SK-N-SH (cell line): ENCODE data around the gene ERN1. TPM values are rescaled to one million over a fixed set of nuclear protein-coding genes. Genes with fewer than 3 reads are reported as not detected.

Experiments
- CTCF ChIA-PET: fragments of 300-600, 350-600 bp; formaldehyde crosslinking; extraction: SDS; loops from one replicate; lab custom pipeline; 2021; lab: Yijun Ruan, JAX
- POLR2A ChIA-PET: fragments of 350-600 bp; sonication (Branson Sonifier 250); formaldehyde crosslinking; extraction: SDS; loops from one replicate; lab custom pipeline; 2020; ENCODE audit warnings: antibody characterized with exemption, inconsistent platforms; lab: Yijun Ruan, JAX
- DNase-seq: peaks from one replicate; pipeline ENCODE4 v3.0.0; 2012
- H2AFZ ChIP-seq: fragments of 200-600 bp; sonication (generic); 2 replicates; pipeline ENCODE4 v1.8.1; 2016; ENCODE audit warnings: antibody characterized with exemption, mild to moderate bottlenecking, low read depth
- H3F3A ChIP-seq: fragments of 200-600 bp; sonication (generic); replicated peaks from 2 replicates; pipeline ENCODE3; 2016; ENCODE audit warnings: antibody characterized with exemption, mild to moderate bottlenecking; ENCODE audit not compliant: insufficient read depth
- H3K27ac ChIP-seq, 2 experiments: fragments of 200-500 bp in 1 of 2; fragments of 200-600 bp in 1 of 2; sonication (Bioruptor generic) in 1 of 2; sonication (generic), shearing (Covaris generic) in 1 of 2; 2 replicates each; pipeline versions ENCODE4 v1.5.1 to v1.6.1; 2014 to 2016; ENCODE audit warnings: low read depth in 2 of 2, inconsistent platforms in 1 of 2, low read length in 1 of 2, mild to moderate bottlenecking in 1 of 2, mixed read lengths in 1 of 2
- H3K27me3 ChIP-seq: fragments of 200-600 bp; sonication (generic), shearing (Covaris generic); 2 replicates; pipeline ENCODE4 v1.6.1; 2016; ENCODE audit warnings: mixed run types; ENCODE audit not compliant: insufficient read depth
- H3K36me3 ChIP-seq, 2 experiments: fragments of 200-500 bp in 1 of 2; fragments of 200-600 bp in 1 of 2; sonication (Bioruptor generic) in 1 of 2; sonication (generic) in 1 of 2; replicated peaks in 1 of 2; 2 replicates each; pipeline versions ENCODE3 to v1.5.1; 2014 to 2016; ENCODE audit warnings: low read length in 1 of 2, mild to moderate bottlenecking in 1 of 2; ENCODE audit not compliant: insufficient read depth in 2 of 2, control insufficient read depth in 1 of 2
- H3K4me1 ChIP-seq, 2 experiments: fragments of 200-500 bp in 1 of 2; fragments of 200-600 bp in 1 of 2; sonication (Bioruptor generic) in 1 of 2; sonication (generic), shearing (Covaris generic) in 1 of 2; 2 replicates each; pipeline versions ENCODE4 v1.5.1 to v1.6.1; 2014 to 2016; ENCODE audit warnings: low read depth in 1 of 2, low read length in 1 of 2, mixed run types in 1 of 2; ENCODE audit not compliant: insufficient read depth in 2 of 2, control insufficient read depth in 1 of 2
- H3K4me2 ChIP-seq: fragments of 200-600 bp; sonication (generic), shearing (Covaris generic); 2 replicates; pipeline ENCODE4 v1.6.1; 2017; ENCODE audit warnings: mixed run types
- H3K4me3 ChIP-seq, 2 experiments: fragments of 200-500 bp in 1 of 2; fragments of 200-600 bp in 1 of 2; sonication (Bioruptor generic) in 1 of 2; sonication (generic), shearing (Covaris generic) in 1 of 2; 2 replicates each; pipeline versions ENCODE4 v1.5.1 to v1.8.1; 2014 to 2016; ENCODE audit warnings: low read depth in 2 of 2, inconsistent platforms in 1 of 2, low read length in 1 of 2, mild to moderate bottlenecking in 1 of 2, mixed read lengths in 1 of 2, moderate library complexity in 1 of 2
- H3K79me2 ChIP-seq: fragments of 200-600 bp; sonication (generic); 2 replicates; pipeline ENCODE4 v1.8.1; 2017; ENCODE audit warnings: mild to moderate bottlenecking; ENCODE audit not compliant: insufficient read depth
- H3K9ac ChIP-seq: fragments of 200-600 bp; sonication (generic); 2 replicates; pipeline ENCODE4 v1.6.1; 2017; ENCODE audit warnings: mixed run types
- H3K9me2 ChIP-seq: fragments of 200-600 bp; sonication (generic); 2 replicates; pipeline ENCODE4 v1.6.1; 2017; ENCODE audit warnings: mixed run types
- H3K9me3 ChIP-seq: fragments of 200-600 bp; sonication (generic); 2 replicates; pipeline ENCODE4 v1.6.1; 2017; ENCODE audit warnings: mixed run types, mild to moderate bottlenecking, moderate library complexity
- H4K20me1 ChIP-seq: fragments of 200-600 bp; sonication (generic); 2 replicates; pipeline ENCODE4 v1.6.1; 2017; ENCODE audit warnings: mild to moderate bottlenecking, mixed run types; ENCODE audit not compliant: insufficient read depth
- CHD2 ChIP-seq: fragments of 150-350 bp; IDR thresholded peaks from 2 replicates; pipeline ENCODE4 v1.6.1; 2018; ENCODE audit warnings: low read length; ENCODE audit not compliant: partially characterized antibody
- CTCF ChIP-seq: fragments of 200-600 bp; sonication (generic); IDR thresholded peaks from 2 replicates; pipeline ENCODE4 v1.6.1; 2017; ENCODE audit warnings: antibody characterized with exemption, mild to moderate bottlenecking, moderate library complexity
- EP300 ChIP-seq, 2 experiments: IDR thresholded peaks; 2 replicates each; pipeline versions ENCODE4 v1.4.0 to v1.6.1; 2012; ENCODE audit warnings: borderline replicate concordance in 1 of 2, low read depth in 1 of 2, low read length in 1 of 2
- EZH2phosphoT487 ChIP-seq: fragments of 200-600 bp; sonication (generic); IDR thresholded peaks from 2 replicates; pipeline ENCODE4 v1.6.1; 2017; ENCODE audit warnings: low read depth, mixed run types, mild to moderate bottlenecking, antibody characterized with exemption, moderate library complexity, borderline replicate concordance
- FOXJ3 ChIP-seq: sonication (generic); formaldehyde crosslinking; IDR thresholded peaks from 2 replicates; pipeline ENCODE4 v1.5.1; 2020; ENCODE audit warnings: mild to moderate bottlenecking, missing genetic modification reagents
- FOXM1 ChIP-seq: IDR thresholded peaks from 2 replicates; pipeline ENCODE4 v1.4.0; 2012; ENCODE audit warnings: low read depth, mild to moderate bottlenecking
- GATA2 ChIP-seq: sonication (generic); formaldehyde crosslinking; IDR thresholded peaks from 2 replicates; pipeline ENCODE4 v1.5.0; 2020; ENCODE audit warnings: mild to moderate bottlenecking, missing genetic modification reagents
- MAX ChIP-seq: IDR thresholded peaks from 2 replicates; pipeline ENCODE4 v1.4.0; 2012; ENCODE audit warnings: low read depth
- MEF2A ChIP-seq: IDR thresholded peaks from 2 replicates; pipeline ENCODE4 v1.4.0; 2012; ENCODE audit warnings: low read depth, borderline replicate concordance
- NFIC ChIP-seq: IDR thresholded peaks from 2 replicates; pipeline ENCODE4 v1.4.0; 2012; ENCODE audit warnings: borderline replicate concordance
- NRF1 ChIP-seq: IDR thresholded peaks from 2 replicates; pipeline ENCODE4 v1.6.1; 2012; ENCODE audit warnings: low read depth, mild to moderate bottlenecking, low read length
- PBX3 ChIP-seq: IDR thresholded peaks from 2 replicates; pipeline ENCODE4; 2012
- POLR2AphosphoS5 ChIP-seq: IDR thresholded peaks from 2 replicates; pipeline ENCODE4 v1.6.1; 2012; ENCODE audit warnings: low read depth, low read length
- RAD21 ChIP-seq: IDR thresholded peaks from 2 replicates; pipeline ENCODE4 v1.6.1; 2012; ENCODE audit warnings: mild to moderate bottlenecking, low read length
- RCOR1 ChIP-seq: fragments of 150-350 bp; IDR thresholded peaks from 2 replicates; pipeline ENCODE4 v1.6.1; 2017; ENCODE audit warnings: antibody characterized with exemption, low read length
- TCF12 ChIP-seq: IDR thresholded peaks from 2 replicates; pipeline ENCODE4 v1.4.0; 2012
- TEAD4 ChIP-seq: IDR thresholded peaks from 2 replicates; pipeline ENCODE4 v1.4.0; 2012; ENCODE audit warnings: mild to moderate bottlenecking, borderline replicate concordance; ENCODE audit not compliant: insufficient read depth
- USF1 ChIP-seq: IDR thresholded peaks from 2 replicates; pipeline ENCODE4 v1.4.0; 2012; ENCODE audit warnings: low read depth, borderline replicate concordance
- ZBTB33 ChIP-seq: IDR thresholded peaks from 2 replicates; pipeline ENCODE4 v1.4.0; 2012; ENCODE audit warnings: low read depth, borderline replicate concordance
- WGBS: methylation state at CpG from one replicate; pipeline ENCODE4 v1.1.6; 2017; ENCODE audit warnings: low lambda C conversion rate; 5-methylcytosine and 5-hydroxymethylcytosine counted together
- polyA plus RNA-seq, 3 experiments: library from polyadenylated mRNA; depleted of rRNA; stranded (reverse); fragments of >200 nt; gene quantifications; 2 replicates each; pipeline ENCODE4 v1.2.3, GENCODE V29; 2012

Gene ERN1
- polyA plus RNA-seq, 1 of the 3 experiments (the other 2 are of a cell fraction) = 7.3 TPM

GRCh38 chr17:64097196-64097936 is 32.6 kb downstream of the ERN1 start:
- peaks cover 3 to 13% of the 10 kb centered on the region in 2 experiments for H3K36me3 ChIP-seq
- no peaks in the 10 kb centered on the region for H3K9me3 ChIP-seq
- H4K20me1 ChIP-seq = no peaks in the 10 kb centered on the region
- H3K4me2 ChIP-seq = no peak overlapping the region
- no peak for DNase-seq
- H3K9ac ChIP-seq = no peak overlapping the region
- H3K4me3 ChIP-seq = no peak overlapping the region
- no peaks in the 10 kb centered on the region; a peak in 1 of 4 replicates for H3K4me1 ChIP-seq
- H3K9me2 ChIP-seq = no peaks in the 10 kb centered on the region
- H3K27ac ChIP-seq = no peak overlapping the region; a peak in 1 of 4 replicates
- H3F3A ChIP-seq = peaks cover 14% of the 10 kb centered on the region
- TF ChIP-seq ZBTB33 = no peak
- no peak for TF ChIP-seq RAD21
- no peak for TF ChIP-seq NRF1
- POLR2A ChIA-PET = no interaction called here
- WGBS = 66% methylated on average over 8 of the region's 8 CpGs
- no peak overlapping the region; the same call in 1 of the 2 replicates for H2AFZ ChIP-seq
- CTCF ChIA-PET = interaction anchor here (0.8 to 2.2 kb wide), 7 partner anchors 10 to 178 kb away, joined by 3 to 14 read pairs (median 3); no protein-coding TSS in a partner anchor
- H3K27me3 ChIP-seq = no peaks in the 10 kb centered on the region
- no peaks in the 10 kb centered on the region for H3K79me2 ChIP-seq

- Histone ChIP-seq H3F3A (peaks cover 14% of the 10 kb centered on the region), H3K9me3 (no peaks in the 10 kb centered on the region), H3K27me3 (no peaks in the 10 kb centered on the region), H3K4me2 (no peak overlapping the region), H3K9ac (no peak overlapping the region), H3K27ac (no peak overlapping the region), H3K79me2 (no peaks in the 10 kb centered on the region), H3K4me3 (no peak overlapping the region), H3K9me2 (no peaks in the 10 kb centered on the region), H3K36me3 (peaks cover 3 to 13% of the 10 kb centered on the region in 2 experiments), H2AFZ (no peak overlapping the region), H3K4me1 (no peaks in the 10 kb centered on the region; a peak in 1 of 4 replicates), H4K20me1 (no peaks in the 10 kb centered on the region)
- POLR2A ChIA-PET = no interaction called here
- TF ChIP-seq FOXM1 (no peak), NFIC (no peak), CHD2 (no peak), POLR2AphosphoS5 (no peak), MAX (no peak), USF1 (no peak), TEAD4 (no peak), FOXJ3 (CRISPR knock-in tag) (no peak), MEF2A (no peak), NRF1 (no peak), PBX3 (no peak), EP300 (IDR thresholded peaks at IDR 0.05; ENCODE audit: borderline replicate concordance in 1 of 2, low read depth in 1 of 2, low read length in 1 of 2) (no peak), RCOR1 (no peak), CTCF (no peak), GATA2 (CRISPR knock-in tag) (no peak), RAD21 (no peak), EZH2phosphoT487 (no peak), TCF12 (no peak)
- CTCF ChIA-PET = interaction anchor here (0.5 to 2.2 kb wide), 4 partner anchors 9 to 177 kb away, joined by 3 to 14 read pairs (median 4); no protein-coding TSS in a partner anchor
- DNase-seq = no peak
- 100% methylated on average over 3 of the region's 3 CpGs for WGBS
Observed at GRCh38 chr17:64096037-64096436, 33.9 kb downstream of the ERN1 start.
